Activated CD4-positive, CD25-positive, alpha-beta regulatory T cell treated with anti-CD3 and anti-CD28 coated beads, Interleukin-2, amount 50 U/mL, for 16 hours (primary cell): ENCODE measurements around the gene PON2.
"Not testable (repeated sequence)": the region's sequence is repeated elsewhere in the genome, so short reads cannot be mapped to it uniquely, and the experiment has no call there.

Source experiments
- DNase-seq: peaks from one replicate; pipeline ENCODE4 v3.0.0-alpha.2; 2020; ENCODE audit warnings: low read depth, low spot score

Gene PON2

DNA sequence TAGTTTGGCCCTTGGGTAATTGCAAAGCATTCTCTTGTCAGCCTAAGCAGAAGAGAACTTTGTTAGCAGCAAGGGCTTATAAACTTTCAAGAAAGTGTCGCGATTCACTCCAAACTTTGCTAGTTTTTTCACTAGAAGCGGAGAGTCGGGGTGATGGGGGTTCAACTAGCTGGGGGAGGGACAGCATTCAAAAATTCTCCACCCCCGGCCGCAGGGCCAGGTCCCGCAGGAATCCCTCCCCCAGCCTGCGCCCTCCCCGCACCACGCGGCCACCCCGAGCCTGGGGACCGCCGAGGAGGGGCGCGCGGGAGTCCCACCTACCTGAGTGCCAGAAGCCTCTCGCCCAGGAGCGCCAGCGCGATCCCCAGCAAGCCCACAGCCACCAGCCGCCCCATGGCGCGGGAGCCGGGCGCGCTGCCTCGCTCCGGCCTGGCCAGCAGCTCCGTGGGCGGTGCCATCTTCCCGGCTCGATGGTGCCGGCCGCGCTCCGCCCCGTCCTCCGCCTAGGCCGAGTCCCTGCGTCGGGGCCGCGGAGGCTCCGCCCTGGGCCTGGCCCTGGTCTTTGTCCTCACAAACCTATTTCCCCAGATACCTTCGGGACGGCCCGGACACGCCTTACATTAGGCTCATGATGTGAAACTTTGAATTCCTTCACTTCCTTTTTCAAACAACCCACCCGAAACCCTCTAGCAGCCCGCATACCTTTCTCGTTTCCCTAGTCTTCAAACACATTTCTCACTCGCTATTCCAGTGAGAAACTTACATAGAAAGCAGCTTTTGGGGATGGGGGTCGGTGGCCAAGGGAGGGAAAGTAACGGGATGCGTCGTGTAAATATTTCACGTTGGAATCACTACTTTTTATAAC lies at the start of gene PON2:
TSS of gene PON2 (minus strand) at position 472 of the 865 bp plus-strand sequence. CDS start at position 395, 77 bp downstream.
- DNase-seq = no peak

- no peak for DNase-seq
Observed at GRCh38 chr7:95482424-95482823, 47.6 kb upstream of the PON2 start.

DNA sequence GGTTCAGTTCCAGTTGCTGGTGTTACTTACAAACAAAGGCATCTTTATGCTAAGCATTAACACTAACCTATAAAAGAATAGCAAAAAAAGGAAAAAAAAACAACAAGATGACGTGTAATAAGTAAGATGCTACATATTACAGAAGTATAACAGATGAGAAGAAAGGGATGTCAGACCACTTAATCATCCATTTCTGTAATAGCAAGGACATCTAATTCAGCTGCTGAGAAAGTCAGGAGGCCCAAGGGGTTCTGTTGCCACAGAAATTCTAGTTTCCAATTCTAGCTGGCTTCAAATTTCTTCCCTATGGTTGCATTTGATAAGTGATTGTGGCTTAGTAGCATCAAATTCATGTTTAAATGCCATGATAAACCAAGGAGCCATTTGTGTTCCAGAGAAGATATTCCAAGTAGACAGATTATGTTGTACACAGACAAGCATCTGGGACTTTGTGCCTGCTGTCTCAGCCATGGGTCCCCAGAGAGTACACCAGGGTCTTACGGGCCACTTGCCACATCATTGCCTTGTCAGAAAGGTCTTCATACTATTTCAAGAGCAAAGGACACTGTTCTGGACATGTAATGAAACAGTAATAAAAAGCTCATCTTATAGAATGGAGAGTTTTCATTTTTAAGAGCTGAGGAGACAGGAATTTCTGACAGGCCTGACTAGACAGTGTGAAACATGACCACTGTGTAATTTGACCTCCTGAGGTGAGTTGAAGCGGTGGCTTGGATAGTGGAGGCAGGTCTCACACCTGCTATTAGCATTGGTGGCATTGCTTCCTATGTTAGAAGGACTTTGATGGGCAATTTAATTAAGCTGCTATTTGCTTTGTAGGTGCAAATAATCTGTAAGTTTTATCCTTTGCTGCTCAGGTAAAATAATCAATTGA lies 46.7 kb upstream of the PON2 start:
- no peak for DNase-seq

- DNase-seq = no peak
Observed at GRCh38 chr7:95479992-95480624, 45.3 kb upstream of the PON2 start.

DNA sequence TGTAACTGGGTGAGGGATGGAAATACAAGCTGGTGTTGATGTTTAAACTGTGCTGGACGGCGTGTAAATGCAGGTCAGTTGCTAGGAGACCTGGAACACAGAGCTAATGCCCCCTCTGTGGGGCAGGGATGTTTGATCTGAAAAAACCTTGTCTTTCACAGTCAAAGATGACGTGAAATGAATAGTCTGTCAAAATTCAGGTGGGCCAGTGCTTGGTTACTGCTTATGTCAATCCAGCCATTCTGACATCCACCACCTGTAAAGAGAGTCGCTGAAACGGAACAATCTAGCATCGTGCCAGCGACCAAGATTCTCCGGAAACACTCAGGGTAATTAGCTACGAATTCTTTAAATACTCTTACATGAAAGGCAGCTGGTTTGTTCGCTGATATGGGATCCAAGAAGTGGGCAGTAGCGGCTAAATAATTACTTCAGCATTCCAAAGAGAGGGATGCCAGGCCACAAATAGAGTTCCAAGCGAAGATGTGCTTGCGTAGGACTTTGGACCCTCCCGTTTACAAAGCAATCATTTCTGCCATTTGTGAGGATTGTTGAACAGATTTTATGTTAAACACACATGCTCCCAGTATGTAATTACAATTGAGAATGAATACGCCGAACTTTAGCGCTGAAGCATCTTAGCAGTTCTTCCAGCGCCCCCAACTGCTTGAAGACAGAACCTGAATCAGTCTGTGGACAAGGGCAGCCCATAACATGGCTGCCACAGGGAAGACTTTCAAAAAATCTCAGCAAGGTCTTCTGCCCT lies 43.6 kb upstream of the PON2 start:
- DNase-seq = no peak

- DNase-seq = peak; percentile 11
Observed at GRCh38 chr7:95476904-95477594, 42.2 kb upstream of the PON2 start.

GRCh38 chr7:95476072-95476847 lies 41.4 kb upstream of the PON2 start:
- no peak for DNase-seq

DNA sequence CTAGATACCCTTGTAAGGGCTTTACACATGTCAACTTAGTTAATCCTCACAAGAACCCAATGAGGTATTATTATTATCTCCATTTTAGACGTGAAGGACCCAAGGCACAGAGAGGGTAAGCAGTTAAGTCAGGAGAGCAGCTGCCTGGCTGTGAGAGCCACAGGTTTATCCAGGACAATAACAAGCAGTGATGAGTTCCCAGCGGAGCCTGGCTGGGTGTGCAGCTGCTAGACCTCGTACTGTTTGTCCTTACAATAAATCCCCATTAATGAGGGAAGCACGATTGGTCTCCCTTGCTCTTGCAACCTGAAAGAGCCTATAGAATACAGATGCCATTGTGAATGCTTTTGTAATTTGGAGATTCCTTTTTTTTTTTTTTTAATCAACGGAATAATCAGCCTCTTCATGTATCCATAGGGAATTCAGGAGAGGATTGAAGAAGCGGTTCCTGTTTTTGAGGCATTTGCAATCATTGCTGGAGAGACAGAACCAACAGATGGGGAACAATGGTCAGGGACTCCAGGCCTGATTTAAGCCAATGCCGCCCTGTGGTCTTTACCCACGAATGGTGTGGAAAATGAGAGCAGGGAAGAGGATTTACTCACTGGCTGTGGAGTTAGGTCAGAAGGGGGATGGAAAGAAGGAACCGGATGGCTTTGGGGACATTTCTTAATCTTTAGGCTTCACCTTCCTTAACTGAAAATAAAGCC lies 38.6 kb upstream of the PON2 start:
- DNase-seq = no peak

- no peak for DNase-seq
Observed at GRCh38 chr7:95472581-95473161, 37.8 kb upstream of the PON2 start.

GRCh38 chr7:95471071-95471470 lies 36.2 kb upstream of the PON2 start:
- no peak for DNase-seq

DNA sequence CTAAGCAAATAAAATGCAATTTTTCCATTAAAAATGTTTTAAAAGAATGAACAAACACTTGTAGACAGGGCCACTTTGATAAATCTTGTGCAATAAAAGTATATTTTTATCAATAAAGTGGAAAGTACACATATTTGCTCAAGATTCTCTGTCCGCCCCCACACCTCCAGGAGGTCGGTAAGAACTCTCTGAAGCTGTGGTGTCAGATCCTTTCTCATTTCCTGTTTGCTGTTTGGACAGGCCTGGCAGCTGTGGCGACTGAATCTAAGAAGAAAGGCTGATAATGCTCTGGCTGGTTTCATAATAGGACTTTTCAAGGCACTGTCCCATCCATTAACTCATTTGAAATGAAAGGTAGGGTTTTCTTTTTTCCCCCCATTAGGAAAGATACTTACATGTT lies 35.6 kb upstream of the PON2 start:
- no peak for DNase-seq

DNA sequence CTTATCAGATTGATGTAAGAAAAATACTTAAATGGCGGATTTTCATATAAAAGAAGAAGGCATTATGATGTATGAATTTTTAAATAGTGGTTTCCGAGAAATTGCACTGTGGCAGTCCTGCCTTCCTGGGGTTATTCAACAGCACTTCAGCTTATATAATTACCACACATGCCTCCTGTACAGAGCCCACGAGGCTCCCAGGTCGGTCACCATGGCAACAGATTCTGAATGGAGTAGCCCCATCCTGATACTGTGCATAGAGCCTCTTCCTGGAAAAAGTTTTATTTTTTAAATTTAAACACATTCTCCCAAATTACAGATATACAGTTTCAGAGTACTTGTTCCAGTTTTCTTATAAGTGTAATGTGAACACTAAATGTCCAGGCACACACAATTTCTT lies 35.0 kb upstream of the PON2 start:
- DNase-seq = no peak

- DNase-seq = no peak
Observed at GRCh38 chr7:95469187-95469586, 34.4 kb upstream of the PON2 start.

GRCh38 chr7:95467912-95468607 lies 33.2 kb upstream of the PON2 start:
- no peak for DNase-seq

- DNase-seq = not testable (repeated sequence)
Observed at GRCh38 chr7:95460653-95461052, 25.8 kb upstream of the PON2 start.

GRCh38 chr7:95457947-95458346 lies 23.1 kb upstream of the PON2 start:
- no peak for DNase-seq

GRCh38 chr7:95454438-95455045 lies 19.7 kb upstream of the PON2 start:
- DNase-seq = no peak

DNA sequence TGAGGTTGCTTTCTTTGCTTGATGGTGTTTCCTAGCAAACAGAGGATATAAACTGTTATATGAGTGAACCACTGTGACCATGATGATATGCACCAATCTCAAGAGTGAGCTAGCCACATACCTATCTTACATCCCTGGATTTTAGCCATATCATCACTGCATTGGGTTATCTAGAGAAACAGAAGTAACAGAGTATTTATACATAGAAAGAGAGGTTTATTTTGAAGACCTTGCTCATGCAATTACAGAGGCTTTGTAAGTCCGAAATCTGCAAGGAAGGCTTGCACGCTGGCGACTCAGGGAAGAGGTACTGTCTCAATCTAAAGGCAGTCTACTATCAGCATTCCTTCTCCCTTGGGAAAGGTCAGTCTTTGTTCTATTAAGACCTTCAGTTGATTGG lies 11.8 kb upstream of the PON2 start:
- no peak for DNase-seq
